K562 (cell line): ENCODE measurements around the gene TMEM126B.

Experiments used
- ESRRA ChIP-seq: fragments of 450-650 bp; IDR thresholded peaks from 2 replicates; pipeline ENCODE4 v1.6.1; 2014; ENCODE audit warnings: low read depth, mild to moderate bottlenecking, moderate library complexity, borderline replicate concordance
- POU5F1 ChIP-seq: fragments of 150-350 bp; IDR thresholded peaks from 2 replicates; pipeline ENCODE4 v1.6.1; 2014; ENCODE audit warnings: borderline replicate concordance, low read length, low read depth, mild to moderate bottlenecking; ENCODE audit not compliant: partially characterized antibody
- SAP30 ChIP-seq: fragments of 200-600 bp; sonication (generic); IDR thresholded peaks from 2 replicates; pipeline ENCODE4 v1.6.1; 2012; ENCODE audit warnings: borderline replicate concordance, low read depth, mild to moderate bottlenecking, moderate library complexity, low read length, control low read depth, inconsistent platforms; ENCODE audit not compliant: insufficient read depth, poor library complexity, severe bottlenecking
- SMC3 ChIP-seq: conservative IDR thresholded peaks from 2 replicates; pipeline ENCODE4 v1.6.1; 2011; ENCODE audit warnings: low read depth, low read length, improper control_type of control experiment; ENCODE audit not compliant: insufficient read depth
- ZNF780A ChIP-seq: fragments of 250-450 bp; sonication (Bioruptor Pico); IDR thresholded peaks from 2 replicates; pipeline ENCODE4 v1.5.0; 2021; ENCODE audit warnings: mild to moderate bottlenecking

DNA sequence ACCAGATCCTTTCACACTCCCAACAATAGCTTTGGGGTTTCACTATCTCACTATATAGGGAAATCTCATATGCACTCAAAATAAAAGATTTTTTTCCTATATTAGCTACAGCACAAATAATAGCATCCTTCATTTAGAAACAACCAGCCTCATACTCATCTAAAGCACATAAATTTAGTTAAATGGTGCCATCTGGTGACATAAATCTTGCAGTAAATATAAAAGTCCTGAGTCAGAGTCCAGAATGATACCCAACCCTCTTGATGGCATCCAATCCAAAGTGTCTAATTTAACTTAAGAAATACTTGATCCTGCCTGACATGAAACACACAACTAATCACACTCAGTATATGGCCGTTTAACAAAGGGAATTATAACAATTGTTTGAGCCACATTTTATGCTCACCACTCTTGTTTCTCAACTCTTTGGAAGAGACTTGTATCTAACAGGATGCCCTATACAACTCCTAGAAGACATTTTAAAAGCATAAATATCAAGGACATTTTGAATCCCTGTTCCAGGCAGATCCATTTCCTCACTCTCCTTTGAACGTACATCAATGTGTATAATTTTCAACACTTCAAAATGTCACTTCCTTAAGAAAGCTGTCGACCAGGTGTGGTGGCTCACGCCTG, 37.4 kb upstream of the TMEM126B start:
- TF ChIP-seq ZNF780A (no peak), SMC3 (no peak), ESRRA (no peak), POU5F1 (no peak), SAP30 (no peak)
